Common myeloid progenitor, CD34-positive (primary cell): ENCODE measurements around the gene TRAIP.
"Not testable (repeated sequence)": the region's sequence is repeated elsewhere in the genome, so short reads cannot be mapped to it uniquely, and the experiment has no call there.

Experiments used
- CTCF ChIA-PET: fragments of 350-600 bp; sonication (Branson Sonifier 250); formaldehyde crosslinking; loops from one replicate; lab custom pipeline; 2021; ENCODE audit warnings: antibody characterized with exemption; lab: Charles Lee
- POLR2A ChIA-PET: fragments of 350-600 bp; sonication (Branson Sonifier 250); formaldehyde crosslinking; loops from one replicate; lab custom pipeline; 2021; ENCODE audit warnings: antibody characterized with exemption; lab: Charles Lee
- DNase-seq, 3 donors: peaks; one replicate each; pipeline versions ENCODE4 v3.0.0 to v3.0.0-alpha.2; 2013
- H3K27ac ChIP-seq, 2 experiments: 1 replicate in 1 of 2; 2 replicates in 1 of 2; pipeline ENCODE4 v1.7.0; 2013; ENCODE audit warnings: inconsistent platforms in 2 of 2, low read length in 2 of 2, mild to moderate bottlenecking in 2 of 2, low read depth in 1 of 2, moderate library complexity in 1 of 2; ENCODE audit not compliant: severe bottlenecking in 2 of 2, insufficient read depth in 1 of 2, poor library complexity in 1 of 2
- H3K27me3 ChIP-seq, 5 experiments: replicated peaks in 2 of 5; 1 replicate in 3 of 5; 2 replicates in 2 of 5; pipeline versions ENCODE4 v1.6.1 to v1.7.0; 2013; ENCODE audit warnings: low read length in 4 of 5, mild to moderate bottlenecking in 2 of 5, moderate library complexity in 2 of 5, inconsistent platforms in 1 of 5; ENCODE audit not compliant: insufficient read depth in 5 of 5, control insufficient read depth in 4 of 5
- H3K36me3 ChIP-seq, 4 experiments: 1 replicate in 2 of 4; 2 replicates in 2 of 4; pipeline versions ENCODE4 v1.6.1 to v1.7.0; 2013; ENCODE audit warnings: low read length in 3 of 4, control low read depth in 1 of 4, mild to moderate bottlenecking in 1 of 4; ENCODE audit not compliant: control insufficient read depth in 4 of 4, insufficient read depth in 4 of 4
- H3K4me1 ChIP-seq, 4 experiments: 1 replicate in 3 of 4; 2 replicates in 1 of 4; pipeline versions ENCODE4 v1.6.1 to v1.7.1; 2013; ENCODE audit warnings: low read length in 3 of 4, mild to moderate bottlenecking in 3 of 4, control low read depth in 1 of 4, inconsistent platforms in 1 of 4, moderate library complexity in 1 of 4; ENCODE audit not compliant: control insufficient read depth in 4 of 4, insufficient read depth in 4 of 4; ENCODE audit errors: control extremely low read depth in 1 of 4
- H3K4me3 ChIP-seq, 7 experiments: 1 replicate in 4 of 7; 2 replicates in 3 of 7; pipeline versions ENCODE4 v1.5.1 to v1.7.0; 2013; ENCODE audit warnings: mild to moderate bottlenecking in 7 of 7, low read length in 6 of 7, moderate library complexity in 6 of 7, inconsistent platforms in 2 of 7, low read depth in 2 of 7, control low read depth in 1 of 7; ENCODE audit not compliant: insufficient read depth in 4 of 7, control insufficient read depth in 1 of 7; ENCODE audit errors: extremely low read depth in 1 of 7
- H3K9me3 ChIP-seq, 5 experiments: 1 replicate in 4 of 5; 2 replicates in 1 of 5; pipeline versions ENCODE4 v1.6.1 to v1.7.1; 2013; ENCODE audit warnings: low read length in 4 of 5, mild to moderate bottlenecking in 2 of 5, inconsistent platforms in 1 of 5, low read depth in 1 of 5, moderate library complexity in 1 of 5; ENCODE audit not compliant: control insufficient read depth in 4 of 5, insufficient read depth in 2 of 5; ENCODE audit errors: control extremely low read depth in 1 of 5
- WGBS: methylation state at CpG from one replicate; pipeline ENCODE4 v1.1.5; 2013; ENCODE audit not compliant: insufficient coverage; 5-methylcytosine and 5-hydroxymethylcytosine counted together

TRAIP gene

DNA sequence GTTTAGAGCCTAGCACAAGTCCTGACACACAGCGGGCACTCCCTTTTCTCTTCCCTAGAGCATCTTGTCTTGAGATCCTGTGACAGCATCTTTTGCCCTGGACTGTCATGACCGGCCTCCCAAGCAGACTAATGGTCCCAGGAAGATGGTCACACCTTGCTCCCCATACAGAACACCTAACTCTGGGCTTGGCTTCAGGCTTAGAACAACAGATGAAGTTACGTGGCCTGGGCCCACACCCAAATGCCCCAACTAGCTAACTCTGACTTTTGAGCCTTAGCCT, 69.2 kb downstream of the TRAIP start:
- Histone ChIP-seq H3K36me3 (peaks cover 2 to 14% (median 3%) of the 10 kb centered on the region in 4 experiments), H3K4me1 (peaks cover 5 to 40% (median 31%) of the 10 kb centered on the region in 4 experiments), H3K27ac (peak overlapping the region; percentile 94 to 96), H3K9me3 (no peaks in the 10 kb centered on the region), H3K4me3 (peak overlapping the region in 5 of 7 experiments; percentile 38 to 93 (median 89)), H3K27me3 (no peaks in the 10 kb centered on the region)
- no peak for DNase-seq
- CTCF ChIA-PET = interaction anchor here (0.7 to 3.5 kb wide), 6 partner anchors 9 to 302 kb away, joined by 3 to 28 read pairs (median 3); partner anchors contain the start of genes CDHR4, INKA1 and RBM5
- WGBS = 50% methylated on average over 2 of the region's 3 CpGs
- POLR2A ChIA-PET = interaction anchor here (2.0 kb wide), 1 partner anchor 16 kb away, joined by 11 read pairs; the partner anchor contains the start of gene INKA1

DNA sequence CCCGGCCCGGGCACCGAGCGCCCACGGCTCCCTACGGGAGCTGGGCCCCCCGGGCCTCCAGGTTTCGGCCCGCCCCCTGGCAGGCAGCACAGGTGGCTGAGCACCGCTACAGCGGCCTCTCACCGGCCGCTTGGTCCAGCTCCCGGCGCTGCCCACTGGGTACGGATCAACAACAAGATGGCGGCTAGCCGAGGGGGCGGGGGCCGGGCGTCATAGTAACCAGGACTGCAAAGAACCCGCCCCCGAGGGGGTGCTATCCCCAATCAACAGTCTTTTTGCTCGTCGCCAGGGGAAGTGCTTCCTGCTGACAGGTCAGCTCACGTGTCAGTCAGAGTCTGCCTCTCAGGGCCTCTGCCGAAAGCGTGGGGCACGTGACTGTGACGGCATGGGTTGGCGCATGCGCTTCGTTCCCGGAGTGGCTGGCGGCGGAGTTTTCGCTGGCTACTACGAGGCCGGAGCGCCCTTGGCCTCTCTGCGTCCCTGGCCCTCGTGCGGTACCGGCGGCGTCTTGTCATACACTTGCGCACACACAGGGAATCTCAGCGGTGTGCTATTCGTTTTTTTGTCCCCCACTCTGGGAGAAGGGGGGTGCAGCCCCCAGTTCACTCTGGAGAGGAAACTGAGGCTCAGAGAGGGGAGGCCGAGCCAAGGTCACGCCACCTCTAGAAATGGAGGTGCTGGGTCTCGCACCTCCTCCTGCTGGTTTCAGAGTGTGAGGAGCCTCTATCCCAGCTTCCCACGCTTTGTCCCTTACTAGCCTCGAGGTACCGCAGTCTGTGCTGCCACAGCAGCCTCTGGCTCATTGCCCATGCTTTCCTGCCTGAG, 69.8 kb downstream of the TRAIP start, which contains the start of gene IP6K1:
Gene IP6K1 (minus strand): TSS at position 186 of the 825 bp plus-strand sequence. CDS start 38,502 bp downstream, outside the sequence.
- DNase-seq = peak; percentile 100
- CTCF ChIA-PET = interaction anchor here (0.9 to 3.5 kb wide), 7 partner anchors 9 to 302 kb away, joined by 3 to 28 read pairs (median 3); partner anchors contain the start of genes CDHR4, INKA1 and RBM5
- Histone ChIP-seq H3K27ac (peak within 1 kb of the TSS; percentile 94 to 96), H3K9me3 (no peaks in the 10 kb centered on the region), H3K27me3 (no peaks in the 10 kb centered on the region), H3K4me1 (peaks cover 5 to 40% (median 31%) of the 10 kb centered on the region in 4 experiments), H3K36me3 (peaks cover 3 to 16% (median 7%) of the 10 kb centered on the region in 4 experiments), H3K4me3 (peak within 1 kb of the TSS; percentile 67 to 93 (median 89))
- POLR2A ChIA-PET = interaction anchor here (0.9 to 2.0 kb wide), 7 partner anchors 11 to 143 kb away, joined by 3 to 11 read pairs (median 3); partner anchors contain the start of genes INKA1 and MON1A
- 2% methylated on average over 54 of the region's 55 CpGs for WGBS

DNA sequence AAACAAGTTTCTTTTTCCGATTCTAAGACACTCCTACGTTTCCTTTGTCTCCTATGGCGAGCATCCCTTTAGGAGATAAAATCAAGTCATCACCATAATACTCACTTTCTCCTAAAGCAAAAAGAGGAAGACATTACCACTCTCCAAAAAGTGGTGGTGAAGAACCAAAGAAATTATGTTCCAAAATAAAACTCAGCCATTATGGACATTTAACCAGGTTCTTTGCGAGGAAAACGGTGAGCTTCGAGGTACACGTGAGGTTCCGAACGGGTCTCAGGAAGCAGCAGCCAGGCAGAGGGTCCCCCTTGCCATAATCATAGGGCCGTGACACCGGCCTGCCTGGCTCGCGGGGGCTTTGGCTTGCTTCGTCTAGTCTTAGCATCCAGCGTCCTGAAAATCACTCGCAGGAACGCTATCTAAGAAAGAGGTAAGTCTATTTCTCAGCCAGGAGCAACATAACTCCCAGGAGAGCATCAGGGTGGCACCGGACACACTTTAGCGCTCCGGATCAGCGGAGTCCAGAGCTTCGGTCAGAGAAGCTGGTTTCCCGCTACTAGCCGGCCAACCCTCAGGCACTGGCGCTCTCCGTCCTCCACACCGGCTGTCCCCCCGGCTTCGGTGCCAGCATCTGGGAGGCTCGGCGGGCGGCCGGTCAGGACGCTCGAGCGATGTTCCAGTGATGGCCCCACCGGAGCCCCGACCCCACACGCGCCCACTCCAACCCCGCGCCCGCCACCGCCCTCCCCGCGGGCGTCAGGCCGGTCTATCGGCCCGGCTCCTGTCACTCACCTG, 70.6 kb downstream of the TRAIP start:
- peaks cover 5 to 40% (median 29%) of the 10 kb centered on the region in 4 experiments for H3K4me1 ChIP-seq
- no peaks in the 10 kb centered on the region for H3K9me3 ChIP-seq
- no peaks in the 10 kb centered on the region for H3K27me3 ChIP-seq
- ChIA-PET POLR2A (interaction anchor here (0.9 to 2.0 kb wide), 7 partner anchors 10 to 144 kb away, joined by 3 to 11 read pairs (median 3); partner anchors contain the start of genes INKA1 and MON1A), CTCF (interaction anchor here (0.7 to 3.5 kb wide), 4 partner anchors 12 to 71 kb away, joined by 3 to 28 read pairs (median 3); partner anchors contain the start of genes CDHR4 and INKA1)
- WGBS = under 1% methylated on average over 37 of the region's 50 CpGs
- peak overlapping the region; percentile 67 to 93 (median 89) for H3K4me3 ChIP-seq
- peaks cover 7 to 20% (median 13%) of the 10 kb centered on the region in 4 experiments for H3K36me3 ChIP-seq
- peak overlapping the region; percentile 94 to 96 for H3K27ac ChIP-seq
- peak in 2 of 3 donors; percentile 66 to 73 for DNase-seq

DNA sequence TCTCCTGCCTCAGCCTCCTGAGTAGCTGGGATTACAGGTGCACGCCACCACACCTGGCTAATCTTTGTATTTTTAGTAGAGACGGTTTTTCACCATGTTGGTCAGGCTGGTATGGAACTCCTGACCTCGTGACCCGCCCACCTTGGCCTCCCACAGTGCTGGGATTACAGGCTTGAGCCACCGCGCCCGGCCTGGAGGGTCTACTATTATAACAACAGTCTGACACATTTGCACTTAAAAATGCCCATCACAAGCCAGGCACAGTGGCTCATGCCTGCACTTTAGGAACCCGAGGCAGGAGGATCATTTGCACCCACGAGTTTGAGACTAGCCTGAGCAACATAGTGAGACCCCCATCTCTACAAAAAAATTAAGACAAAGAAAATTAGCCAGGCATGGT, 74.1 kb downstream of the TRAIP start:
- H3K4me3 ChIP-seq, POLR2A ChIA-PET, H3K27ac ChIP-seq, DNase-seq, H3K9me3 ChIP-seq, H3K27me3 ChIP-seq: not testable (repeated sequence)
- Histone ChIP-seq H3K36me3 (peaks cover 13 to 31% (median 20%) of the 10 kb centered on the region in 4 experiments), H3K4me1 (peaks cover 5 to 27% (median 18%) of the 10 kb centered on the region in 4 experiments)
- CTCF ChIA-PET = interaction anchor here (1.7 to 2.8 kb wide), 2 partner anchors 9 to 57 kb away, joined by 6 to 12 read pairs; no protein-coding TSS in a partner anchor
- WGBS = 94% methylated on average over 3 of the region's 9 CpGs

DNA sequence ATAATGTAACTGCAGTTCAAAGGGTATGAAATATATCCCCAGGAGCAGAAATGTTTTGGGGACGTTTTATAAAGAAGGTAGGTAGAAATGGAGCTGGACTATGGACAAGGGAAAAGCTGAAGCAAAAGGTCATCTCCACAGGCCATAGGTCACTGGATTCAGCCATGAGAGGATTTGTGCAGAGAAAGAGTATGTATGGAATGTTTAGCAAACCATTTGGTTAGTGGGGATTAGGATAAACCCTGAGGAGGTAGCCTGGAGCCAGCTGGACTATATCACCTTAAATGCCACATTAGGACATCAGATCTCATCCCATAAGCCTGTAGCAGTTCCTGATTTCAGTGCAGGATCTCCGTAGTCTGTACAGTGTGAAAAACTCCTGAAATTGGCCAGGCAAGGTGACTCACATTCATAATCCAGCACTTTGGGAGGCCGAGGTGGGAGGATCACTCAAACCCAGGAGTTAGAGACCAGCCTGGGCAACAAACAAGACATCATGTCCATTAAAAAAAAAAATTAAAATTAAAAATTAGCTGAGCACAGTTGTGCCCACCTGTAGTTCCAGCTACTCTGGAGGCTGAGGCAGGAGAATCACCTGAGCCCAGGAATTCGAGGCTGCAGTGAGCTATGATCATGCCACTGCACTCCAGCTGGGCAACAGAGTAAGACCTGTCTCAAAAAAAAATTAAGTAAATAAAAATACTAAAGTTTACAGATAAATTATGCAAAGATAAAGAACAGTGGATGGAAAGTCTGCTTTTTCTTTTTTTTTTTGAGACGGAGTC, 74.8 kb downstream of the TRAIP start:
- peaks cover 2 to 20% (median 11%) of the 10 kb centered on the region in 4 experiments for H3K4me1 ChIP-seq
- WGBS = 94% methylated on average over 4 of the region's 5 CpGs
- no peaks in the 10 kb centered on the region for H3K9me3 ChIP-seq
- H3K36me3 ChIP-seq = peaks cover 13 to 36% (median 22%) of the 10 kb centered on the region in 4 experiments
- ChIA-PET CTCF (interaction anchor here (1.4 to 2.8 kb wide), 3 partner anchors 8 to 58 kb away, joined by 4 to 12 read pairs (median 6); no protein-coding TSS in a partner anchor), POLR2A (interaction anchor here (0.6 to 0.9 kb wide), 2 partner anchors 9 to 997 kb away, joined by 3 to 5 read pairs; no protein-coding TSS in a partner anchor)
- no peak for DNase-seq
- no peaks in the 10 kb centered on the region for H3K27me3 ChIP-seq
- no peak overlapping the region for H3K4me3 ChIP-seq
- no peak overlapping the region for H3K27ac ChIP-seq

DNA sequence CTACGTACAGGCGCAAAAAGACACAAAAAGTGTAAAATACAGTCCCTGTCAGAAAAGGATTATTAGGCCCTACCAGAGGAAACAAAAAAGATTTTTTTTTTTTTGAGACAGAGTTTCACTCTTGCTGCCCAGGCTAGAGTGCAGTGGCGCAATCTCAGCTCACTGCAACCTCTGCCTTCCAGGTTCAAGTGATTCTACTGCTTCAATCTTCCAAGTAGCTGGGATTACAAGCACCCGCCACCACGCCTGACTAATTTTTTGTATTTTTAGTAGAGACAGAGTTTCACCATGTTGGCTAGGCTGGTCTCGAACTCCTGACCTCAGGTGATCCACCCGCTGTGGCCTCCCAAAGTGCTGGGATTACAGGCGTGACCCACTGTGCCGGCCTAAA, 75.4 kb downstream of the TRAIP start:
- peaks cover 13 to 40% (median 24%) of the 10 kb centered on the region in 4 experiments for H3K36me3 ChIP-seq
- peak overlapping the region in 1 of 2 experiments; percentile 2 for H3K27ac ChIP-seq
- not testable (repeated sequence) for DNase-seq, H3K27me3 ChIP-seq, H3K4me3 ChIP-seq, H3K9me3 ChIP-seq
- 96% methylated on average over 9 of the region's 9 CpGs for WGBS
- H3K4me1 ChIP-seq = peaks cover 2 to 20% (median 10%) of the 10 kb centered on the region in 4 experiments
- POLR2A ChIA-PET = interaction anchor here (0.9 kb wide), 1 partner anchor 8 kb away, joined by 3 read pairs; no protein-coding TSS in a partner anchor
- CTCF ChIA-PET = interaction anchor here (1.4 to 1.7 kb wide), 2 partner anchors 21 to 59 kb away, joined by 4 to 6 read pairs; no protein-coding TSS in a partner anchor
